H9 (cell line): ENCODE data around the gene CFAP43. TPM values are rescaled to one million over a fixed set of nuclear protein-coding genes. Genes with fewer than 3 reads are reported as not detected.

Experiments used
- DNase-seq: peaks from one replicate; pipeline ENCODE4 v3.0.0-alpha.2; 2017
- H2AFZ ChIP-seq: one replicate; pipeline ENCODE4 v1.6.1; 2013; ENCODE audit warnings: mild to moderate bottlenecking, low read length, control low read depth, moderate library complexity
- H2AK5ac ChIP-seq: 2 replicates; pipeline ENCODE4 v1.6.1; 2013; ENCODE audit warnings: low read length, control low read depth, mixed read lengths; ENCODE audit not compliant: insufficient read length
- H2BK120ac ChIP-seq: one replicate; pipeline ENCODE4 v1.6.1; 2013; ENCODE audit warnings: low read depth, mild to moderate bottlenecking, low read length, control low read depth, inconsistent platforms; ENCODE audit not compliant: poor library complexity, severe bottlenecking
- H2BK12ac ChIP-seq: 2 replicates; pipeline ENCODE4 v1.6.1; 2013; ENCODE audit warnings: low read length, control low read depth, mixed read lengths, low read depth; ENCODE audit not compliant: insufficient read length
- H2BK15ac ChIP-seq: 2 replicates; pipeline ENCODE4 v1.6.1; 2013; ENCODE audit warnings: low read depth, low read length, control low read depth
- H2BK20ac ChIP-seq: one replicate; pipeline ENCODE4 v1.6.1; 2013; ENCODE audit warnings: low read depth, mild to moderate bottlenecking, low read length, control low read depth, inconsistent platforms; ENCODE audit not compliant: poor library complexity, severe bottlenecking
- H2BK5ac ChIP-seq: 2 replicates; pipeline ENCODE4 v1.6.1; 2013; ENCODE audit warnings: low read length, control low read depth, mixed read lengths; ENCODE audit not compliant: insufficient read length
- H3K14ac ChIP-seq: 2 replicates; pipeline ENCODE4 v1.6.1; 2013; ENCODE audit warnings: low read length, control low read depth; ENCODE audit not compliant: insufficient read depth
- H3K18ac ChIP-seq: 2 replicates; pipeline ENCODE4 v1.6.1; 2013; ENCODE audit warnings: low read depth, mild to moderate bottlenecking, mixed read lengths, low read length, control low read depth; ENCODE audit not compliant: insufficient read length
- H3K23ac ChIP-seq: 2 replicates; pipeline ENCODE4 v1.6.1; 2013; ENCODE audit warnings: low read length, control low read depth, mixed read lengths, low read depth; ENCODE audit not compliant: insufficient read length
- H3K23me2 ChIP-seq: 2 replicates; pipeline ENCODE4 v1.6.1; 2013; ENCODE audit warnings: low read depth, mild to moderate bottlenecking, mixed read lengths, low read length, control low read depth; ENCODE audit not compliant: insufficient read length, poor library complexity, severe bottlenecking
- H3K27ac ChIP-seq: 2 replicates; pipeline ENCODE4 v1.5.1; 2013; ENCODE audit warnings: low read length, control low read depth, mixed read lengths, low read depth; ENCODE audit not compliant: insufficient read length
- H3K27me3 ChIP-seq: 2 replicates; pipeline ENCODE4 v1.6.1; 2013; ENCODE audit warnings: low read length, control low read depth, inconsistent platforms; ENCODE audit not compliant: insufficient read depth
- H3K4ac ChIP-seq: 2 replicates; pipeline ENCODE4 v1.6.1; 2013; ENCODE audit warnings: low read depth, mild to moderate bottlenecking, control low read depth, inconsistent platforms, low read length, moderate library complexity
- H3K4me1 ChIP-seq: 2 replicates; pipeline ENCODE4 v1.6.1; 2013; ENCODE audit warnings: low read length, control low read depth, inconsistent platforms; ENCODE audit not compliant: insufficient read depth
- H3K4me2 ChIP-seq: 2 replicates; pipeline ENCODE4 v1.6.1; 2013; ENCODE audit warnings: low read length, control low read depth, mixed read lengths; ENCODE audit not compliant: insufficient read length, insufficient read depth
- H3K56ac ChIP-seq: 2 replicates; pipeline ENCODE4 v1.6.1; 2013; ENCODE audit warnings: low read depth, mild to moderate bottlenecking, mixed read lengths, low read length, control low read depth; ENCODE audit not compliant: insufficient read length
- H3K79me1 ChIP-seq: 2 replicates; pipeline ENCODE4 v1.6.1; 2013; ENCODE audit warnings: low read depth, mild to moderate bottlenecking, moderate library complexity, low read length, control low read depth, inconsistent platforms; ENCODE audit not compliant: insufficient read depth, poor library complexity, severe bottlenecking
- H3K79me2 ChIP-seq: 2 replicates; pipeline ENCODE4 v1.6.1; 2013; ENCODE audit warnings: low read length, control low read depth, inconsistent platforms; ENCODE audit not compliant: insufficient read depth
- H3K9ac ChIP-seq: 2 replicates; pipeline ENCODE4 v1.6.1; 2013; ENCODE audit warnings: low read length, control low read depth, mixed read lengths; ENCODE audit not compliant: insufficient read length; ENCODE audit errors: extremely low read depth
- H3K9me3 ChIP-seq: one replicate; pipeline ENCODE4 v1.6.1; 2013; ENCODE audit warnings: low read depth, low read length, inconsistent platforms; ENCODE audit not compliant: control insufficient read depth
- H3T11ph ChIP-seq: one replicate; pipeline ENCODE4 v1.6.1; 2013; ENCODE audit warnings: mild to moderate bottlenecking, low read length, control low read depth, inconsistent platforms
- H4K20me1 ChIP-seq: one replicate; pipeline ENCODE4 v1.6.1; 2013; ENCODE audit not compliant: control insufficient read depth, insufficient read length, insufficient read depth
- H4K5ac ChIP-seq: 2 replicates; pipeline ENCODE4 v1.6.1; 2013; ENCODE audit warnings: low read depth, mild to moderate bottlenecking, mixed read lengths, low read length, control low read depth; ENCODE audit not compliant: insufficient read length
- H4K8ac ChIP-seq: replicated peaks from 2 replicates; pipeline ENCODE4 v1.6.1; 2013; ENCODE audit warnings: low read length, control low read depth, mixed read lengths, low read depth; ENCODE audit not compliant: insufficient read length
- H4K91ac ChIP-seq: 2 replicates; pipeline ENCODE4 v1.6.1; 2013; ENCODE audit warnings: low read depth, mild to moderate bottlenecking, moderate library complexity, mixed read lengths, low read length, control low read depth; ENCODE audit not compliant: insufficient read length
- H3K27ac Mint-ChIP-seq, 3 experiments: 2 replicates in 2 of 3; 3 replicates in 1 of 3; pipeline ENCODE4 v1.8.0; 2020 to 2021; ENCODE audit warnings: mixed read lengths in 3 of 3, mild to moderate bottlenecking in 1 of 3, moderate library complexity in 1 of 3
- H3K27me3 Mint-ChIP-seq: 2 replicates; pipeline ENCODE4 v1.8.0; 2021; ENCODE audit warnings: low read depth, mild to moderate bottlenecking, moderate library complexity, mixed read lengths
- H3K36me3 Mint-ChIP-seq, 3 experiments: 2 replicates in 2 of 3; 3 replicates in 1 of 3; pipeline ENCODE4 v1.8.0; 2020 to 2021; ENCODE audit warnings: low read depth in 3 of 3, mixed read lengths in 3 of 3; ENCODE audit not compliant: insufficient read depth in 1 of 3
- H3K4me1 Mint-ChIP-seq, 2 experiments: 2 replicates each; pipeline ENCODE4 v1.8.0; 2020; ENCODE audit warnings: mixed read lengths in 2 of 2
- H3K4me3 Mint-ChIP-seq, 2 experiments: 2 replicates in 1 of 2; 3 replicates in 1 of 2; pipeline ENCODE4 v1.8.0; 2020 to 2021; ENCODE audit warnings: mild to moderate bottlenecking in 2 of 2, mixed read lengths in 2 of 2, moderate library complexity in 1 of 2
- H3K9me3 Mint-ChIP-seq, 2 experiments: 2 replicates in 1 of 2; 3 replicates in 1 of 2; pipeline ENCODE4 v1.8.0; 2020; ENCODE audit warnings: mild to moderate bottlenecking in 2 of 2, mixed read lengths in 2 of 2, moderate library complexity in 1 of 2
- WGBS: extraction: QIAGEN DNeasy Blood & Tissue Kit; methylation state at CpG from one replicate; pipeline ENCODE4 v1.1.7; 2013; ENCODE audit warnings: missing lambda C conversion rate, low lambda C conversion rate, mixed read lengths; ENCODE audit not compliant: insufficient read length; ENCODE audit errors: extremely low coverage; 5-methylcytosine and 5-hydroxymethylcytosine counted together
- total RNA-seq: library from RNA; stranded (reverse); gene quantifications from 2 replicates; pipeline ENCODE4 v1.2.1, GENCODE V29; 2021
- TF ChIP-seq, protein P1 (sequence below): fragments of 200-600 bp; sonication (generic); conservative IDR thresholded peaks from 3 replicates; pipeline ENCODE4 v1.8.0; 2021; ENCODE audit warnings: antibody characterized with exemption, mild to moderate bottlenecking

CFAP43 gene
- total RNA-seq, 1 experiment from 2014 or later, result 0.26 TPM

DNA sequence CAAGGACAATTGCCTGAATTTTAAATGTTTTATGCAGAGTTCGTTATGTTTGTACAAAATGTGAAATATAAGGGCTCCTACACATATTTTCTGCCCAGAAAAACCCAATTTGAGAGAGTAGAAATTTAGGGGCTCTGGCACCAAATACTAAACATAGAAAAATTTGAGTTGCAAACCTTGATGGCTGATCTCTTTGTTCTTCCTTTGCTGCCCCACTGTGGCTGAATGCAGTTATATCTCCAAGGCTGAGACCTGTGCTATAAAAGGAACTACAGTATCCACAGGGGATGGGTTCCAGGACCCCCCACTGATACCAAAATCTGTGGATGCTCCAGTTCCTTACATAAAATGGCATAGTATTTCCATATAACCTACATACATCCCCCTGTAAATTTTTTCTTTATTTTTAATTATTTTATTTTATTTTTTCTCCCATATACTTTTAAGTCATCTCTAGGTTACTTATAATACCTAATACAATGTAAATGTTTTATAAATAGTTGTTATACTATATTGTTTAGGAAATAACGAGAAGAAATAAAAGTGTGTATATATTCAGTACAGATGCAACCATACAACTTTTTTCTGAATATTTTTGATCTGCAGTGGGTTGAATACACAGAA, 22.5 kb downstream of the CFAP43 start:
- Histone ChIP-seq H4K20me1 (no peaks in the 10 kb centered on the region), H3K14ac (no peak overlapping the region), H2BK5ac (no peak overlapping the region), H2BK20ac (no peak overlapping the region), H3T11ph (no peak overlapping the region), H3K4me2 (no peak overlapping the region), H4K8ac (no peak overlapping the region), H3K27me3 (no peaks in the 10 kb centered on the region), H2AK5ac (no peak overlapping the region), H2BK12ac (no peak overlapping the region), H4K91ac (no peak overlapping the region), H3K23me2 (peaks cover 2% of the 10 kb centered on the region), H3K9ac (no peak overlapping the region), H3K27ac (no peak overlapping the region), H2AFZ (no peak overlapping the region), H3K56ac (no peak overlapping the region), H2BK15ac (no peak overlapping the region), H3K4me1 (no peaks in the 10 kb centered on the region), H2BK120ac (no peak overlapping the region), H4K5ac (no peak overlapping the region), H3K23ac (no peak overlapping the region), H3K79me2 (no peaks in the 10 kb centered on the region), H3K18ac (no peak overlapping the region), H3K79me1 (no peaks in the 10 kb centered on the region), H3K9me3 (no peaks in the 10 kb centered on the region), H3K4ac (no peak overlapping the region)
- Mint-ChIP-seq H3K4me3 (no peak overlapping the region), H3K4me1 (no peaks in the 10 kb centered on the region), H3K27ac (no peak overlapping the region), H3K9me3 (no peaks in the 10 kb centered on the region), H3K27me3 (no peaks in the 10 kb centered on the region; the same call in 1 of the 2 replicates), H3K36me3 (no peaks in the 10 kb centered on the region)
- peak; percentile 49 for DNase-seq
- no CpG with 5 or more reads among the region's 2 CpGs for WGBS
- TF ChIP-seq, protein P1, sequence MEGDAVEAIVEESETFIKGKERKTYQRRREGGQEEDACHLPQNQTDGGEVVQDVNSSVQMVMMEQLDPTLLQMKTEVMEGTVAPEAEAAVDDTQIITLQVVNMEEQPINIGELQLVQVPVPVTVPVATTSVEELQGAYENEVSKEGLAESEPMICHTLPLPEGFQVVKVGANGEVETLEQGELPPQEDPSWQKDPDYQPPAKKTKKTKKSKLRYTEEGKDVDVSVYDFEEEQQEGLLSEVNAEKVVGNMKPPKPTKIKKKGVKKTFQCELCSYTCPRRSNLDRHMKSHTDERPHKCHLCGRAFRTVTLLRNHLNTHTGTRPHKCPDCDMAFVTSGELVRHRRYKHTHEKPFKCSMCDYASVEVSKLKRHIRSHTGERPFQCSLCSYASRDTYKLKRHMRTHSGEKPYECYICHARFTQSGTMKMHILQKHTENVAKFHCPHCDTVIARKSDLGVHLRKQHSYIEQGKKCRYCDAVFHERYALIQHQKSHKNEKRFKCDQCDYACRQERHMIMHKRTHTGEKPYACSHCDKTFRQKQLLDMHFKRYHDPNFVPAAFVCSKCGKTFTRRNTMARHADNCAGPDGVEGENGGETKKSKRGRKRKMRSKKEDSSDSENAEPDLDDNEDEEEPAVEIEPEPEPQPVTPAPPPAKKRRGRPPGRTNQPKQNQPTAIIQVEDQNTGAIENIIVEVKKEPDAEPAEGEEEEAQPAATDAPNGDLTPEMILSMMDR, result peak; percentile 77
